SU-DHL-6 (cell line): ENCODE measurements around the gene STX5.

Experiments used
- CTCF ChIP-seq: fragments of 200-600 bp; sonication (generic); IDR thresholded peaks from one replicate; pipeline ENCODE4 v1.5.1; 2017; ENCODE audit warnings: antibody characterized with exemption, mild to moderate bottlenecking, low read length, moderate library complexity; ENCODE audit not compliant: insufficient read depth, poor library complexity, severe bottlenecking
- EZH2phosphoT487 ChIP-seq: fragments of 200-600 bp; sonication (generic), shearing (Covaris generic); conservative IDR thresholded peaks from 2 replicates; pipeline ENCODE4 v1.6.1; 2018; ENCODE audit warnings: mild to moderate bottlenecking, antibody characterized with exemption, low read length, moderate library complexity, mixed read lengths

- TF ChIP-seq CTCF (no peak), EZH2phosphoT487 (no peak)
Observed at GRCh38 chr11:62804310-62805075, 27.4 kb downstream of the STX5 start.
